Esophagus muscularis mucosa (tissue), 3 donors: ENCODE results near the gene IGDCC3.

ENCODE experiments used
- CTCF ChIP-seq, 3 experiments: fragments of 200-600 bp in 2 of 3; fragments of 450-650 bp in 1 of 3; sonication (generic) in 2 of 3; IDR thresholded peaks; one replicate each; pipeline ENCODE4 v1.5.1; 2017 to 2019; ENCODE audit warnings: antibody characterized with exemption in 3 of 3, mild to moderate bottlenecking in 2 of 3, moderate library complexity in 1 of 3
- POLR2A ChIP-seq: fragments of 450-650 bp; IDR thresholded peaks from one replicate; pipeline ENCODE4 v1.6.1; 2017; ENCODE audit warnings: antibody characterized with exemption, moderate library complexity, mild to moderate bottlenecking, low read depth
- POLR2AphosphoS5 ChIP-seq, 2 donors: sonication (generic); formaldehyde crosslinking; IDR thresholded peaks; one replicate each; pipeline ENCODE4 v1.6.1; 2017; ENCODE audit warnings: antibody characterized with exemption in 2 of 2

DNA sequence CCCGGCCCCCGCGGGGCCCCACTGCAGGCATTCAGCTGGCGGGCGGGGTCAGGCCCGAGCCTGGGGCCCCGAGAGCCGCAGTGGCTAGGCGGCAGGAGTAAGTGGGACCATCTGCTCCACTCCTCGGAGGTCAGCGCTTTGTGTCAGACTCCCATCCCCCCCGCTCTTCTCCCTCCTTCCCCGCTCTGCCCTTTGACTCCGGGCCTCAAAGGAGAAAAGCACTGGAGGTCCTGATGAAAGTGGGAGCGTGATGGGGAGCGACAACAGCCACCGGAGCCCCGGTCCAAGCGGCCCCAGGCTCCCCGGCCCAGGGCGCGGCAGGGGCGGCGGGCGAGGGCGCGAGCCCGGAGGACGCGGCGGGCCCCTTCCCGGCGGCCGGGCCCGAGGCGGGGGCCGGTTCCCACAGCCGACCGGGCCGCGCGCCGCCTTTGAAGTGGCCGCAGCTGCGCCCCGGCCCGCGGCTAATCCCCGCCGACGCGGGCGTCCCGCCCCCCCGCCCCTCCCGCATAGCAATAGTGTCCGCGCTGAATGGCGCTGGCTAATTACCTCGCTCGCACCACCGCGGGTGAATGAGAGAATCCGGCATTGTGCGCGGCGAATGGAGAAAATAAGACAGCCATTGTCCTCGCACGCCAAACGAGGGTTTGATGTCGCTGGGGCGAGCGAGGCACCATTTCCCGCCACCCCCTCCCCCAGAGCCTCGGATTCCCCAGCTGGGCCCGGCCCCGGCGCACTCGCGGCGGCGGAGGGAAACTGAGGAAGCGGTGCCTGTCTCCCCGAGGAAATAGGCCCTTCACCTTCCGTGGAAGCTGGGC, 22.4 kb downstream of the IGDCC3 start:
- TF ChIP-seq POLR2A (no peak), POLR2AphosphoS5 (IDR thresholded peaks at IDR 0.05) (no peak), CTCF (IDR thresholded peaks at IDR 0.05) (no peak)
